ENCODE measurements around the gene OR2J2. TPM values are rescaled to one million over a fixed set of nuclear protein-coding genes. Genes with fewer than 3 reads are reported as not detected.

OR2J2 gene
- total and polyA plus RNA-seq, 2 donors (not counting 1 experiment from before 2014, with no cell fraction given): not detected

- 94% methylated on average over 3 of the region's 4 CpGs for WGBS (ENCODE audit: insufficient coverage)
- H3K9me3 Mint-ChIP-seq (ENCODE audit: insufficient read depth): no peaks in the 10 kb centered on the region
- intact Hi-C loops (cut with micrococcal nuclease): no loop called here
- peaks cover 33% of the 10 kb centered on the region for H3K27me3 Mint-ChIP-seq
- Histone ChIP-seq H3K4me3 (ENCODE audit: control extremely low read depth in 1 of 5, extremely low read depth in 1 of 5, insufficient read depth in 1 of 5, low read depth in 2 of 5, low read length in 4 of 5) (no peak overlapping the region), H2AFZ (ENCODE audit: insufficient read depth, low read depth, low read length, poor library complexity, severe bottlenecking) (no peak overlapping the region), H3K79me2 (ENCODE audit: control insufficient read depth, insufficient read depth, low read length) (no peaks in the 10 kb centered on the region), H4K20me1 (ENCODE audit: control insufficient read depth, insufficient read depth, low read length, poor library complexity, severe bottlenecking) (no peaks in the 10 kb centered on the region), H3K27me3 (replicated peaks in 1 of 4; ENCODE audit: control extremely low read depth in 1 of 4, control insufficient read depth in 3 of 4, insufficient read depth in 4 of 4, low read length in 3 of 4) (no peaks in the 10 kb centered on the region), H3K4me2 (replicated peaks; ENCODE audit: low read depth, low read length, poor library complexity, severe bottlenecking) (no peak overlapping the region), H3K9me3 (ENCODE audit: control extremely low read depth in 1 of 3, control insufficient read depth in 2 of 3, insufficient read depth in 1 of 3, low read length in 2 of 3) (no peaks in the 10 kb centered on the region), H3K9ac (ENCODE audit: low read length) (no peak overlapping the region), H3K4me1 (ENCODE audit: control insufficient read depth in 2 of 2, insufficient read depth in 2 of 2, low read length in 2 of 2) (no peaks in the 10 kb centered on the region), H3K36me3 (replicated peaks in 1 of 2; ENCODE audit: control extremely low read depth in 1 of 2, control insufficient read depth in 1 of 2, extremely low read depth in 1 of 2, insufficient read depth in 2 of 2, low read length in 1 of 2) (no peaks in the 10 kb centered on the region), H3K27ac (ENCODE audit: low read length in 2 of 2) (no peak overlapping the region)
- POLR2A ChIA-PET: no interaction called here
- H3K4me3 Mint-ChIP-seq: no peak overlapping the region
- no peak overlapping the region for H3K27ac Mint-ChIP-seq
- TF ChIP-seq EZH2 (IDR thresholded peaks at IDR 0.05; ENCODE audit: borderline replicate concordance, insufficient read depth, low read depth, low read length, poor library complexity, severe bottlenecking) (no peak), CTCF (IDR thresholded peaks at IDR 0.05) (no peak)
- DNase-seq (no peak), ATAC-seq (ENCODE audit: low read depth) (no peak)
- CTCF ChIA-PET: no interaction called here
- no peaks in the 10 kb centered on the region for H3K4me1 Mint-ChIP-seq
Observed at GRCh38 chr6:29130644-29131043, 40.1 kb upstream of the OR2J2 start.

- no CpG with 5 or more reads among the region's 2 CpGs for WGBS (ENCODE audit: insufficient coverage)
- no peaks in the 10 kb centered on the region for H3K4me1 Mint-ChIP-seq
- H3K27me3 Mint-ChIP-seq: peaks cover 30% of the 10 kb centered on the region
- H3K4me1 ChIP-seq (ENCODE audit: control insufficient read depth in 2 of 2, insufficient read depth in 2 of 2, low read length in 2 of 2): no peaks in the 10 kb centered on the region
- H3K9ac ChIP-seq (ENCODE audit: low read length): no peak overlapping the region
- no peaks in the 10 kb centered on the region for H3K9me3 ChIP-seq (ENCODE audit: control extremely low read depth in 1 of 3, control insufficient read depth in 2 of 3, insufficient read depth in 1 of 3, low read length in 2 of 3)
- no peaks in the 10 kb centered on the region for H3K27me3 ChIP-seq (replicated peaks in 1 of 4; ENCODE audit: control extremely low read depth in 1 of 4, control insufficient read depth in 3 of 4, insufficient read depth in 4 of 4, low read length in 3 of 4)
- H3K9me3 Mint-ChIP-seq (ENCODE audit: insufficient read depth): no peaks in the 10 kb centered on the region
- POLR2A ChIA-PET: no interaction called here
- intact Hi-C loops (cut with micrococcal nuclease): no loop called here
- H3K79me2 ChIP-seq (ENCODE audit: control insufficient read depth, insufficient read depth, low read length): no peaks in the 10 kb centered on the region
- no peaks in the 10 kb centered on the region for H3K36me3 ChIP-seq (replicated peaks in 1 of 2; ENCODE audit: control extremely low read depth in 1 of 2, control insufficient read depth in 1 of 2, extremely low read depth in 1 of 2, insufficient read depth in 2 of 2, low read length in 1 of 2)
- no peak overlapping the region for H2AFZ ChIP-seq (ENCODE audit: insufficient read depth, low read depth, low read length, poor library complexity, severe bottlenecking)
- ATAC-seq (ENCODE audit: low read depth): no peak
- no peak overlapping the region for H3K4me3 ChIP-seq (ENCODE audit: control extremely low read depth in 1 of 5, extremely low read depth in 1 of 5, insufficient read depth in 1 of 5, low read depth in 2 of 5, low read length in 4 of 5)
- no peaks in the 10 kb centered on the region for H4K20me1 ChIP-seq (ENCODE audit: control insufficient read depth, insufficient read depth, low read length, poor library complexity, severe bottlenecking)
- CTCF ChIA-PET: no interaction called here
- no peak for DNase-seq
- H3K27ac ChIP-seq (ENCODE audit: low read length in 2 of 2): no peak overlapping the region
- H3K4me3 Mint-ChIP-seq: no peak overlapping the region
- no peak overlapping the region for H3K4me2 ChIP-seq (replicated peaks; ENCODE audit: low read depth, low read length, poor library complexity, severe bottlenecking)
- TF ChIP-seq EZH2 (IDR thresholded peaks at IDR 0.05; ENCODE audit: borderline replicate concordance, insufficient read depth, low read depth, low read length, poor library complexity, severe bottlenecking) (no peak), CTCF (IDR thresholded peaks at IDR 0.05) (no peak)
- H3K27ac Mint-ChIP-seq: no peak overlapping the region
Observed at GRCh38 chr6:29131691-29132090, 39.0 kb upstream of the OR2J2 start.
